Measurements from ENCODE around the gene SPRR5. TPM values are rescaled to one million over a fixed set of nuclear protein-coding genes. Genes with fewer than 3 reads are reported as not detected.

Gene SPRR5
- total and polyA plus RNA-seq, 2 experiments from 2014 or later: not detected

DNA sequence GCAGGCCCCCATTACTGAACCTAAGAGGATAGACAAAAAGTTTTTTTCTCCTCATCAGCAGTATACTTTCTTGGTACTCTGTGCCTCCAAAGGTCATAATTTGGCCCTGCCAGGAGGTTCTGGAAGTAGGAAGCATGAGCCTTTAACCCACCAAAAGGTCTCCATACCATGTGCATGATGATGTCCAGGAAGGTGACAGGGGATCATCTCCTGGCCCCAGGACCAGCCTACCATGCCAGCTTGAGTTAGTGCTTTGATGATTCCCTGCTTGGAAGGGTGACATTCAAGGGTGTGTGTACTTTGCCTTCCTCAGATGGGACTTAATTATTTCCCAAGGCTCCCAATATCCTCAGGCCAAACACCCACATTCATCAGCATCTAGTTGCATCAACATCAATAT lies 30.6 kb downstream of the SPRR5 start (continued):
- TF ChIP-seq, protein P1, sequence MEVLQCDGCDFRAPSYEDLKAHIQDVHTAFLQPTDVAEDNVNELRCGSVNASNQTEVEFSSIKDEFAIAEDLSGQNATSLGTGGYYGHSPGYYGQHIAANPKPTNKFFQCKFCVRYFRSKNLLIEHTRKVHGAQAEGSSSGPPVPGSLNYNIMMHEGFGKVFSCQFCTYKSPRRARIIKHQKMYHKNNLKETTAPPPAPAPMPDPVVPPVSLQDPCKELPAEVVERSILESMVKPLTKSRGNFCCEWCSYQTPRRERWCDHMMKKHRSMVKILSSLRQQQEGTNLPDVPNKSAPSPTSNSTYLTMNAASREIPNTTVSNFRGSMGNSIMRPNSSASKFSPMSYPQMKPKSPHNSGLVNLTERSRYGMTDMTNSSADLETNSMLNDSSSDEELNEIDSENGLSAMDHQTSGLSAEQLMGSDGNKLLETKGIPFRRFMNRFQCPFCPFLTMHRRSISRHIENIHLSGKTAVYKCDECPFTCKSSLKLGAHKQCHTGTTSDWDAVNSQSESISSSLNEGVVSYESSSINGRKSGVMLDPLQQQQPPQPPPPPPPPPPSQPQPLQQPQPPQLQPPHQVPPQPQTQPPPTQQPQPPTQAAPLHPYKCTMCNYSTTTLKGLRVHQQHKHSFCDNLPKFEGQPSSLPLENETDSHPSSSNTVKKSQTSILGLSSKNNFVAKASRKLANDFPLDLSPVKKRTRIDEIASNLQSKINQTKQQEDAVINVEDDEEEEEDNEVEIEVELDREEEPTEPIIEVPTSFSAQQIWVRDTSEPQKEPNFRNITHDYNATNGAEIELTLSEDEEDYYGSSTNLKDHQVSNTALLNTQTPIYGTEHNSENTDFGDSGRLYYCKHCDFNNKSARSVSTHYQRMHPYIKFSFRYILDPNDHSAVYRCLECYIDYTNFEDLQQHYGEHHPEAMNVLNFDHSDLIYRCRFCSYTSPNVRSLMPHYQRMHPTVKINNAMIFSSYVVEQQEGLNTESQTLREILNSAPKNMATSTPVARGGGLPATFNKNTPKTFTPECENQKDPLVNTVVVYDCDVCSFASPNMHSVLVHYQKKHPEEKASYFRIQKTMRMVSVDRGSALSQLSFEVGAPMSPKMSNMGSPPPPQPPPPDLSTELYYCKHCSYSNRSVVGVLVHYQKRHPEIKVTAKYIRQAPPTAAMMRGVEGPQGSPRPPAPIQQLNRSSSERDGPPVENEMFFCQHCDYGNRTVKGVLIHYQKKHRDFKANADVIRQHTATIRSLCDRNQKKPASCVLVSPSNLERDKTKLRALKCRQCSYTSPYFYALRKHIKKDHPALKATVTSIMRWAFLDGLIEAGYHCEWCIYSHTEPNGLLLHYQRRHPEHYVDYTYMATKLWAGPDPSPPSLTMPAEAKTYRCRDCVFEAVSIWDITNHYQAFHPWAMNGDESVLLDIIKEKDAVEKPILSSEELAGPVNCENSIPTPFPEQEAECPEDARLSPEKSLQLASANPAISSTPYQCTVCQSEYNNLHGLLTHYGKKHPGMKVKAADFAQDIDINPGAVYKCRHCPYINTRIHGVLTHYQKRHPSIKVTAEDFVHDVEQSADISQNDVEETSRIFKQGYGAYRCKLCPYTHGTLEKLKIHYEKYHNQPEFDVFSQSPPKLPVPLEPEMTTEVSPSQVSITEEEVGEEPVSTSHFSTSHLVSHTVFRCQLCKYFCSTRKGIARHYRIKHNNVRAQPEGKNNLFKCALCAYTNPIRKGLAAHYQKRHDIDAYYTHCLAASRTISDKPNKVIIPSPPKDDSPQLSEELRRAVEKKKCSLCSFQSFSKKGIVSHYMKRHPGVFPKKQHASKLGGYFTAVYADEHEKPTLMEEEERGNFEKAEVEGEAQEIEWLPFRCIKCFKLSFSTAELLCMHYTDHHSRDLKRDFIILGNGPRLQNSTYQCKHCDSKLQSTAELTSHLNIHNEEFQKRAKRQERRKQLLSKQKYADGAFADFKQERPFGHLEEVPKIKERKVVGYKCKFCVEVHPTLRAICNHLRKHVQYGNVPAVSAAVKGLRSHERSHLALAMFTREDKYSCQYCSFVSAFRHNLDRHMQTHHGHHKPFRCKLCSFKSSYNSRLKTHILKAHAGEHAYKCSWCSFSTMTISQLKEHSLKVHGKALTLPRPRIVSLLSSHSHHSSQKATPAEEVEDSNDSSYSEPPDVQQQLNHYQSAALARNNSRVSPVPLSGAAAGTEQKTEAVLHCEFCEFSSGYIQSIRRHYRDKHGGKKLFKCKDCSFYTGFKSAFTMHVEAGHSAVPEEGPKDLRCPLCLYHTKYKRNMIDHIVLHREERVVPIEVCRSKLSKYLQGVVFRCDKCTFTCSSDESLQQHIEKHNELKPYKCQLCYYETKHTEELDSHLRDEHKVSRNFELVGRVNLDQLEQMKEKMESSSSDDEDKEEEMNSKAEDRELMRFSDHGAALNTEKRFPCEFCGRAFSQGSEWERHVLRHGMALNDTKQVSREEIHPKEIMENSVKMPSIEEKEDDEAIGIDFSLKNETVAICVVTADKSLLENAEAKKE (CRISPR knock-in tag; IDR thresholded peaks at IDR 0.05): no peak
- TF ChIP-seq NANOG (IDR thresholded peaks at IDR 0.05; ENCODE audit: borderline replicate concordance) (no peak), EZH2phosphoT487 (IDR thresholded peaks at IDR 0.05; ENCODE audit: unreplicated experiment) (no peak), EZH2 (IDR thresholded peaks at IDR 0.05; ENCODE audit: low read depth, unreplicated experiment) (no peak)
- TF ChIP-seq, protein P2, sequence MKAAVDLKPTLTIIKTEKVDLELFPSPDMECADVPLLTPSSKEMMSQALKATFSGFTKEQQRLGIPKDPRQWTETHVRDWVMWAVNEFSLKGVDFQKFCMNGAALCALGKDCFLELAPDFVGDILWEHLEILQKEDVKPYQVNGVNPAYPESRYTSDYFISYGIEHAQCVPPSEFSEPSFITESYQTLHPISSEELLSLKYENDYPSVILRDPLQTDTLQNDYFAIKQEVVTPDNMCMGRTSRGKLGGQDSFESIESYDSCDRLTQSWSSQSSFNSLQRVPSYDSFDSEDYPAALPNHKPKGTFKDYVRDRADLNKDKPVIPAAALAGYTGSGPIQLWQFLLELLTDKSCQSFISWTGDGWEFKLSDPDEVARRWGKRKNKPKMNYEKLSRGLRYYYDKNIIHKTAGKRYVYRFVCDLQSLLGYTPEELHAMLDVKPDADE (IDR thresholded peaks at IDR 0.05): no peak

DNA sequence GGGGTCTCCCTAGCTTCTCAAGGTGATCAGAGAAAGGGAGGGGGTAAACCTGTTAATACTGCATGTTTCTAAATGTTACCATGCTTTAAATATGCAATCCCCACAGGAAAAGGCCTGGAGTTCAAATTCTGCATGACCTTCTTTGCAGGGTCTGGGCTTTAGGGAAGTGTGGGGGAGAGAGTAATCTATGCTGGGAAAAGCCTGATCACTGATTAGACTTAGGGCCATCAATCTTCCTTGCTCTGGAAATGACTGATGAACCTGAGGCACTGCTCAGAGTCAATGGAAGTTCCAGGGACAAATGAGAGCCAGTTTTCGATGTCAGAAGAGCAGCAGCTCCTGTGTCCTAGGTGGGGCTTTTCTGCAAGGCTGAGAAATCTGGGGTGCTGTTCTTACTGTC lies 33.7 kb downstream of the SPRR5 start:
- Histone ChIP-seq H3K4me2 (no peak overlapping the region), H3K9me2 (ENCODE audit: insufficient read depth) (peaks cover 4% of the 10 kb centered on the region; the same call in 1 of the 2 replicates), H3K79me2 (replicated peaks; ENCODE audit: insufficient read depth) (no peaks in the 10 kb centered on the region), H3F3A (replicated peaks; ENCODE audit: low read depth) (no peaks in the 10 kb centered on the region), H3K27me3 (ENCODE audit: insufficient read depth) (no peaks in the 10 kb centered on the region), H4K20me1 (replicated peaks; ENCODE audit: insufficient read depth) (no peaks in the 10 kb centered on the region), H3K36me3 (ENCODE audit: insufficient read depth) (no peaks in the 10 kb centered on the region), H3K4me1 (ENCODE audit: insufficient read depth) (no peaks in the 10 kb centered on the region), H3K27ac (ENCODE audit: low read depth) (no peak overlapping the region), H3K4me3 (no peak overlapping the region), H2AFZ (no peak overlapping the region)
- Mint-ChIP-seq H3K4me1 (peaks cover 4% of the 10 kb centered on the region; the same call in 2 of the 3 replicates), H3K27me3 (ENCODE audit: insufficient read depth, low read depth, poor library complexity) (peaks cover 16% of the 10 kb centered on the region), H3K9me3 (no peaks in the 10 kb centered on the region), H3K4me3 (no peak overlapping the region), H3K27ac (no peak overlapping the region), H3K36me3 (ENCODE audit: low read depth) (no peaks in the 10 kb centered on the region)
- DNase-seq (ENCODE audit: low spot score) (no peak), ATAC-seq (no peak)
- TF ChIP-seq, protein P3, sequence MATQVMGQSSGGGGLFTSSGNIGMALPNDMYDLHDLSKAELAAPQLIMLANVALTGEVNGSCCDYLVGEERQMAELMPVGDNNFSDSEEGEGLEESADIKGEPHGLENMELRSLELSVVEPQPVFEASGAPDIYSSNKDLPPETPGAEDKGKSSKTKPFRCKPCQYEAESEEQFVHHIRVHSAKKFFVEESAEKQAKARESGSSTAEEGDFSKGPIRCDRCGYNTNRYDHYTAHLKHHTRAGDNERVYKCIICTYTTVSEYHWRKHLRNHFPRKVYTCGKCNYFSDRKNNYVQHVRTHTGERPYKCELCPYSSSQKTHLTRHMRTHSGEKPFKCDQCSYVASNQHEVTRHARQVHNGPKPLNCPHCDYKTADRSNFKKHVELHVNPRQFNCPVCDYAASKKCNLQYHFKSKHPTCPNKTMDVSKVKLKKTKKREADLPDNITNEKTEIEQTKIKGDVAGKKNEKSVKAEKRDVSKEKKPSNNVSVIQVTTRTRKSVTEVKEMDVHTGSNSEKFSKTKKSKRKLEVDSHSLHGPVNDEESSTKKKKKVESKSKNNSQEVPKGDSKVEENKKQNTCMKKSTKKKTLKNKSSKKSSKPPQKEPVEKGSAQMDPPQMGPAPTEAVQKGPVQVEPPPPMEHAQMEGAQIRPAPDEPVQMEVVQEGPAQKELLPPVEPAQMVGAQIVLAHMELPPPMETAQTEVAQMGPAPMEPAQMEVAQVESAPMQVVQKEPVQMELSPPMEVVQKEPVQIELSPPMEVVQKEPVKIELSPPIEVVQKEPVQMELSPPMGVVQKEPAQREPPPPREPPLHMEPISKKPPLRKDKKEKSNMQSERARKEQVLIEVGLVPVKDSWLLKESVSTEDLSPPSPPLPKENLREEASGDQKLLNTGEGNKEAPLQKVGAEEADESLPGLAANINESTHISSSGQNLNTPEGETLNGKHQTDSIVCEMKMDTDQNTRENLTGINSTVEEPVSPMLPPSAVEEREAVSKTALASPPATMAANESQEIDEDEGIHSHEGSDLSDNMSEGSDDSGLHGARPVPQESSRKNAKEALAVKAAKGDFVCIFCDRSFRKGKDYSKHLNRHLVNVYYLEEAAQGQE (IDR thresholded peaks at IDR 0.05; ENCODE audit: unreplicated experiment): no peak
- TF ChIP-seq EZH2phosphoT487 (IDR thresholded peaks at IDR 0.05; ENCODE audit: unreplicated experiment) (no peak), NANOG (IDR thresholded peaks at IDR 0.05; ENCODE audit: borderline replicate concordance) (no peak), JUNB (IDR thresholded peaks at IDR 0.05; ENCODE audit: unreplicated experiment) (no peak), ZNF331 (CRISPR knock-in tag; IDR thresholded peaks at IDR 0.05; ENCODE audit: low read depth) (no peak), STAT1 (IDR thresholded peaks at IDR 0.05; ENCODE audit: unreplicated experiment) (no peak), EZH2 (IDR thresholded peaks at IDR 0.05; ENCODE audit: low read depth, unreplicated experiment) (no peak), ZNF114 (CRISPR knock-in tag; IDR thresholded peaks at IDR 0.05) (no peak)
- TF ChIP-seq, protein P2 (IDR thresholded peaks at IDR 0.05): no peak
- TF ChIP-seq, protein P4, sequence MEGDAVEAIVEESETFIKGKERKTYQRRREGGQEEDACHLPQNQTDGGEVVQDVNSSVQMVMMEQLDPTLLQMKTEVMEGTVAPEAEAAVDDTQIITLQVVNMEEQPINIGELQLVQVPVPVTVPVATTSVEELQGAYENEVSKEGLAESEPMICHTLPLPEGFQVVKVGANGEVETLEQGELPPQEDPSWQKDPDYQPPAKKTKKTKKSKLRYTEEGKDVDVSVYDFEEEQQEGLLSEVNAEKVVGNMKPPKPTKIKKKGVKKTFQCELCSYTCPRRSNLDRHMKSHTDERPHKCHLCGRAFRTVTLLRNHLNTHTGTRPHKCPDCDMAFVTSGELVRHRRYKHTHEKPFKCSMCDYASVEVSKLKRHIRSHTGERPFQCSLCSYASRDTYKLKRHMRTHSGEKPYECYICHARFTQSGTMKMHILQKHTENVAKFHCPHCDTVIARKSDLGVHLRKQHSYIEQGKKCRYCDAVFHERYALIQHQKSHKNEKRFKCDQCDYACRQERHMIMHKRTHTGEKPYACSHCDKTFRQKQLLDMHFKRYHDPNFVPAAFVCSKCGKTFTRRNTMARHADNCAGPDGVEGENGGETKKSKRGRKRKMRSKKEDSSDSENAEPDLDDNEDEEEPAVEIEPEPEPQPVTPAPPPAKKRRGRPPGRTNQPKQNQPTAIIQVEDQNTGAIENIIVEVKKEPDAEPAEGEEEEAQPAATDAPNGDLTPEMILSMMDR (conservative IDR thresholded peaks at IDR 0.05; ENCODE audit: low read depth in 2 of 2): no peak

All from GM23338 (cell line).